CD14-positive monocyte (primary cell): ENCODE data around the gene SPON1. TPM values are rescaled to one million over a fixed set of nuclear protein-coding genes. Genes with fewer than 3 reads are reported as not detected.

Source experiments
- DNase-seq, 3 donors: peaks; one replicate each; pipeline ENCODE4 v3.0.0-alpha.2; 2011 to 2022
- H2AFZ ChIP-seq: 2 replicates; pipeline ENCODE4 v1.6.0; 2012; ENCODE audit warnings: mild to moderate bottlenecking, low read depth, low read length, inconsistent platforms; ENCODE audit not compliant: insufficient read depth, poor library complexity, severe bottlenecking
- H3K27ac ChIP-seq, 2 donors: 1 replicate in 1 of 2; 2 replicates in 1 of 2; pipeline ENCODE4 v1.5.1; 2012 to 2013; ENCODE audit warnings: low read length in 2 of 2, control low read depth in 1 of 2, inconsistent platforms in 1 of 2, low read depth in 1 of 2, mild to moderate bottlenecking in 1 of 2
- H3K27me3 ChIP-seq, 2 donors: one replicate each; pipeline versions ENCODE4 v1.6.0 to v1.6.1; 2011 to 2013; ENCODE audit warnings: low read length in 2 of 2; ENCODE audit not compliant: control insufficient read depth in 2 of 2, insufficient read depth in 2 of 2
- H3K36me3 ChIP-seq, 2 donors: replicated peaks in 1 of 2; 1 replicate in 1 of 2; 2 replicates in 1 of 2; pipeline versions ENCODE4 v1.5.1 to v1.6.1; 2012 to 2013; ENCODE audit warnings: low read length in 2 of 2, control low read depth in 1 of 2, inconsistent platforms in 1 of 2, mild to moderate bottlenecking in 1 of 2; ENCODE audit not compliant: insufficient read depth in 2 of 2, control insufficient read depth in 1 of 2
- H3K4me1 ChIP-seq, 2 donors: 1 replicate in 1 of 2; 2 replicates in 1 of 2; pipeline versions ENCODE4 v1.5.1 to v1.6.1; 2012 to 2013; ENCODE audit warnings: low read length in 2 of 2, control low read depth in 1 of 2, inconsistent platforms in 1 of 2, mild to moderate bottlenecking in 1 of 2, moderate library complexity in 1 of 2; ENCODE audit not compliant: insufficient read depth in 2 of 2, control insufficient read depth in 1 of 2
- H3K4me2 ChIP-seq: replicated peaks from 2 replicates; pipeline ENCODE3; 2012; ENCODE audit warnings: low read length, moderate library complexity, mild to moderate bottlenecking; ENCODE audit not compliant: poor library complexity, severe bottlenecking; ENCODE audit errors: extremely low read depth
- H3K4me3 ChIP-seq, 3 experiments: fragments of 200-600 bp in 1 of 3; sonication (generic) in 1 of 3; replicated peaks in 1 of 3; 1 replicate in 2 of 3; 2 replicates in 1 of 3; pipeline ENCODE4 v1.5.1; 2011 to 2013; ENCODE audit warnings: low read length in 3 of 3, mild to moderate bottlenecking in 3 of 3, control low read depth in 2 of 3, low read depth in 2 of 3, inconsistent platforms in 1 of 3, moderate library complexity in 1 of 3
- H3K79me2 ChIP-seq: 2 replicates; pipeline ENCODE4 v1.6.0; 2012; ENCODE audit warnings: mild to moderate bottlenecking, control low read depth, inconsistent platforms, low read length, moderate library complexity; ENCODE audit not compliant: insufficient read depth
- H3K9ac ChIP-seq: 2 replicates; pipeline ENCODE4 v1.6.0; 2017; ENCODE audit warnings: low read length, mild to moderate bottlenecking; ENCODE audit not compliant: insufficient read depth, poor library complexity, severe bottlenecking
- H3K9me3 ChIP-seq, 2 donors: replicated peaks in 1 of 2; 1 replicate in 1 of 2; 2 replicates in 1 of 2; pipeline versions ENCODE4 v1.5.1 to v1.6.1; 2012 to 2013; ENCODE audit warnings: low read length in 2 of 2, control low read depth in 1 of 2; ENCODE audit not compliant: control insufficient read depth in 1 of 2, insufficient read depth in 1 of 2
- H4K20me1 ChIP-seq: 2 replicates; pipeline ENCODE4 v1.6.0; 2012; ENCODE audit warnings: mild to moderate bottlenecking, low read length, control low read depth, moderate library complexity; ENCODE audit not compliant: insufficient read depth
- H3K27ac Mint-ChIP-seq, 7 donors: one replicate each; pipeline ENCODE4 v1.8.0; 2020; ENCODE audit warnings: mild to moderate bottlenecking in 7 of 7, mixed read lengths in 7 of 7, moderate library complexity in 6 of 7, inconsistent platforms in 2 of 7
- H3K27me3 Mint-ChIP-seq, 3 donors: one replicate each; pipeline ENCODE4 v1.8.0; 2021 to 2022; ENCODE audit warnings: low read depth in 3 of 3, mild to moderate bottlenecking in 3 of 3, mixed read lengths in 3 of 3, moderate library complexity in 3 of 3, inconsistent platforms in 1 of 3
- H3K36me3 Mint-ChIP-seq, 2 donors: one replicate each; pipeline ENCODE4 v1.8.0; 2020; ENCODE audit warnings: mixed read lengths in 2 of 2, inconsistent platforms in 1 of 2, mild to moderate bottlenecking in 1 of 2
- H3K4me1 Mint-ChIP-seq: one replicate; pipeline ENCODE4 v1.8.0; 2020; ENCODE audit warnings: mild to moderate bottlenecking, mixed read lengths
- H3K4me3 Mint-ChIP-seq, 2 donors: one replicate each; pipeline ENCODE4 v1.8.0; 2020; ENCODE audit warnings: mild to moderate bottlenecking in 2 of 2, mixed read lengths in 2 of 2, moderate library complexity in 1 of 2
- H3K9me3 Mint-ChIP-seq, 7 donors: one replicate each; pipeline ENCODE4 v1.8.0; 2020 to 2022; ENCODE audit warnings: mixed read lengths in 7 of 7, mild to moderate bottlenecking in 6 of 7, moderate library complexity in 6 of 7, inconsistent platforms in 2 of 7
- CTCF ChIP-seq: fragments of 200-600 bp; IDR thresholded peaks from one replicate; pipeline ENCODE4 v1.8.0; 2022; ENCODE audit warnings: antibody characterized with exemption, mild to moderate bottlenecking
- WGBS: methylation state at CpG from one replicate; pipeline ENCODE4 v1.1.5; 2013; ENCODE audit warnings: missing lambda C conversion rate; ENCODE audit not compliant: insufficient coverage; 5-methylcytosine and 5-hydroxymethylcytosine counted together
- intact Hi-C, 2 donors: fragments of 100-400 bp; cut with micrococcal nuclease; formaldehyde crosslinking; loops; one replicate each; pipeline versions ENCODE4 v1.15.0 to v1.15.1; 2023
- polyA plus RNA-seq, 3 donors: library from polyadenylated mRNA; depleted of rRNA in 1 of 3; unstranded in 2 of 3; stranded (reverse) in 1 of 3; fragments of 300-500 nt in 2 of 3; fragments of >200 nt in 1 of 3; fragmentation: Illumina TruSeq in 2 of 3; gene quantifications; 1 replicate in 2 of 3; 2 replicates in 1 of 3; pipeline ENCODE4 v1.2.3, GENCODE V29; 2012 to 2021

SPON1 gene
- polyA plus RNA-seq, 3 donors, result not detected

GRCh38 chr11:13972944-13973343 is 10.4 kb downstream of the SPON1 start:
- no peak for TF ChIP-seq CTCF
- Histone ChIP-seq H3K4me1 (no peaks in the 10 kb centered on the region), H3K9ac (no peak overlapping the region), H3K27me3 (peaks cover 0 to 6% of the 10 kb centered on the region in 2 donors), H3K4me3 (no peak overlapping the region), H3K79me2 (no peaks in the 10 kb centered on the region), H4K20me1 (no peaks in the 10 kb centered on the region), H2AFZ (no peak overlapping the region), H3K9me3 (no peaks in the 10 kb centered on the region), H3K4me2 (no peak overlapping the region), H3K27ac (no peak overlapping the region), H3K36me3 (no peaks in the 10 kb centered on the region)
- Mint-ChIP-seq H3K36me3 (no peaks in the 10 kb centered on the region), H3K27me3 (peaks cover 8 to 13% (median 10%) of the 10 kb centered on the region in 3 donors), H3K4me1 (no peaks in the 10 kb centered on the region), H3K9me3 (peaks cover 0 to 2% (median 0%) of the 10 kb centered on the region in 7 donors), H3K4me3 (no peak overlapping the region), H3K27ac (no peak overlapping the region)
- intact Hi-C loops, result no loop called here
- no peak for DNase-seq
- WGBS, result 82% methylated on average over 2 of the region's 3 CpGs

GRCh38 chr11:13974631-13975030 is 12.1 kb downstream of the SPON1 start:
- no peak overlapping the region for H3K4me3 Mint-ChIP-seq
- 88% methylated on average over 1 of the region's 1 CpG for WGBS
- H3K4me1 ChIP-seq, result no peaks in the 10 kb centered on the region
- H3K36me3 ChIP-seq, result no peaks in the 10 kb centered on the region
- H4K20me1 ChIP-seq, result no peaks in the 10 kb centered on the region
- peaks cover 0 to 4% (median 0%) of the 10 kb centered on the region in 7 donors for H3K9me3 Mint-ChIP-seq
- H3K36me3 Mint-ChIP-seq, result no peaks in the 10 kb centered on the region
- H3K27ac ChIP-seq, result no peak overlapping the region
- intact Hi-C loops, result no loop called here
- no peaks in the 10 kb centered on the region for H3K27me3 ChIP-seq
- H3K27ac Mint-ChIP-seq, result peak overlapping the region in 1 of 7 donors; percentile 9
- peaks cover 5 to 8% (median 7%) of the 10 kb centered on the region in 3 donors for H3K27me3 Mint-ChIP-seq
- H3K4me3 ChIP-seq, result no peak overlapping the region
- no peak overlapping the region for H2AFZ ChIP-seq
- H3K4me1 Mint-ChIP-seq, result no peaks in the 10 kb centered on the region
- H3K4me2 ChIP-seq, result no peak overlapping the region
- no peaks in the 10 kb centered on the region for H3K79me2 ChIP-seq
- TF ChIP-seq CTCF, result no peak
- no peaks in the 10 kb centered on the region for H3K9me3 ChIP-seq
- DNase-seq, result no peak
- H3K9ac ChIP-seq, result no peak overlapping the region
